22Rv1 (cell line): ENCODE measurements around the gene RALY.

Source experiments
- CTCF ChIP-seq: fragments of 450-650 bp; IDR thresholded peaks from 2 replicates; pipeline ENCODE4 v1.5.1; 2017; ENCODE audit warnings: mild to moderate bottlenecking
- ZFX ChIP-seq: fragments of 450-650 bp; IDR thresholded peaks from 2 replicates; pipeline ENCODE4 v1.6.1; 2017; ENCODE audit warnings: antibody characterized with exemption, borderline replicate concordance

- TF ChIP-seq ZFX (no peak), CTCF (no peak)
Measured at GRCh38 chr20:33963751-33964150, 30.0 kb upstream of the RALY start.
